Endothelial cell of umbilical vein (primary cell): Measurements from ENCODE around the gene SRCAP. TPM values are rescaled to one million over a fixed set of nuclear protein-coding genes. Genes with fewer than 3 reads are reported as not detected.

Source experiments
- BruUV-seq: library from RNA; stranded (reverse); fragments of 400-500 nt; replicated peaks from 2 replicates; lab custom pipeline; 2021; lab: Mats Ljungman, UMichigan
- CTCF ChIA-PET: fragments of 300-600, 350-600 bp; sonication (Branson Sonifier 250); formaldehyde crosslinking; loops from one replicate; lab custom pipeline; 2021; ENCODE audit warnings: antibody characterized with exemption, inconsistent platforms; lab: Charles Lee
- POLR2A ChIA-PET: fragments of 300-600, 350-600 bp; sonication (Branson Sonifier 250); formaldehyde crosslinking; loops from one replicate; lab custom pipeline; 2021; ENCODE audit warnings: antibody characterized with exemption, inconsistent platforms; lab: Charles Lee
- DNase-seq: peaks from one replicate; pipeline ENCODE4 v3.0.0-alpha.2; 2011; ENCODE audit warnings: low read depth, low spot score
- FAIRE-seq: peaks from 2 replicates; lab custom pipeline; 2011; peaks lifted over from hg19 to GRCh38; lab: Jason Lieb, UNC
- H2AFZ ChIP-seq: 2 replicates; pipeline ENCODE4 v1.6.0; 2012; ENCODE audit warnings: low read depth, low read length, control low read depth, inconsistent platforms
- H3K27ac ChIP-seq: 2 replicates; pipeline ENCODE4 v1.5.1; 2011; ENCODE audit warnings: low read depth, mild to moderate bottlenecking, control low read depth, low read length, moderate library complexity; ENCODE audit not compliant: insufficient read depth
- H3K27me3 ChIP-seq, 2 experiments: 2 replicates each; pipeline versions ENCODE4 v1.6.0 to v1.6.1; 2011; ENCODE audit warnings: low read length in 2 of 2, mixed read lengths in 1 of 2; ENCODE audit not compliant: control insufficient read depth in 2 of 2, insufficient read depth in 2 of 2
- H3K36me3 ChIP-seq, 2 experiments: 2 replicates in 1 of 2; 3 replicates in 1 of 2; pipeline ENCODE4 v1.5.1; 2011; ENCODE audit warnings: low read length in 2 of 2, mild to moderate bottlenecking in 1 of 2, moderate library complexity in 1 of 2; ENCODE audit not compliant: control insufficient read depth in 2 of 2, insufficient read depth in 2 of 2; ENCODE audit errors: extremely low read depth in 1 of 2
- H3K4me1 ChIP-seq: 3 replicates; pipeline ENCODE4 v1.5.1; 2011; ENCODE audit warnings: mild to moderate bottlenecking, low read length; ENCODE audit not compliant: control insufficient read depth, insufficient read depth; ENCODE audit errors: extremely low read depth
- H3K4me2 ChIP-seq: 2 replicates; pipeline ENCODE4 v1.6.1; 2011; ENCODE audit warnings: low read length, control low read depth, mixed read lengths; ENCODE audit not compliant: insufficient read depth
- H3K4me3 ChIP-seq, 3 experiments: fragments of 200-600 bp in 1 of 3; sonication (generic), shearing (Covaris generic) in 1 of 3; replicated peaks in 1 of 3; 2 replicates each; pipeline ENCODE4 v1.5.1; 2011 to 2016; ENCODE audit warnings: control low read depth in 3 of 3, low read length in 3 of 3, mild to moderate bottlenecking in 2 of 3, inconsistent platforms in 1 of 3, low read depth in 1 of 3, moderate library complexity in 1 of 3; ENCODE audit not compliant: insufficient read depth in 1 of 3
- H3K79me2 ChIP-seq: 2 replicates; pipeline ENCODE4 v1.6.0; 2012; ENCODE audit warnings: low read length, inconsistent platforms; ENCODE audit not compliant: control insufficient read depth, insufficient read depth
- H3K9ac ChIP-seq: replicated peaks from 2 replicates; pipeline ENCODE3; 2011; ENCODE audit warnings: low read length, control low read depth; ENCODE audit not compliant: insufficient read depth; ENCODE audit errors: extremely low read depth
- H3K9me1 ChIP-seq: replicated peaks from 3 replicates; pipeline ENCODE4 v1.6.0; 2011; ENCODE audit warnings: mild to moderate bottlenecking, low read length; ENCODE audit not compliant: control insufficient read depth, insufficient read depth; ENCODE audit errors: extremely low read depth
- H3K9me3 ChIP-seq: replicated peaks from 2 replicates; pipeline ENCODE4 v1.5.1; 2012; ENCODE audit warnings: low read length, inconsistent platforms; ENCODE audit not compliant: control insufficient read depth, insufficient read depth
- H4K20me1 ChIP-seq: replicated peaks from 2 replicates; pipeline ENCODE3; 2011; ENCODE audit warnings: mild to moderate bottlenecking, low read length; ENCODE audit not compliant: control insufficient read depth, insufficient read depth; ENCODE audit errors: extremely low read depth
- EZH2 ChIP-seq: IDR thresholded peaks from 2 replicates; pipeline ENCODE4 v1.6.1; 2012; ENCODE audit warnings: borderline replicate concordance, low read depth, mild to moderate bottlenecking, moderate library complexity, low read length, inconsistent platforms; ENCODE audit not compliant: severe bottlenecking
- FOS ChIP-seq: IDR thresholded peaks from 2 replicates; pipeline ENCODE4 v1.6.1; 2011; ENCODE audit warnings: mild to moderate bottlenecking, low read length, moderate library complexity, borderline replicate concordance; ENCODE audit not compliant: insufficient read depth
- GATA2 ChIP-seq: IDR thresholded peaks from 2 replicates; pipeline ENCODE4 v1.7.0; 2011; ENCODE audit warnings: low read depth, mild to moderate bottlenecking, moderate library complexity, mixed read lengths, low read length; ENCODE audit not compliant: insufficient read length, insufficient read depth
- JUN ChIP-seq: IDR thresholded peaks from 2 replicates; pipeline ENCODE4 v1.6.1; 2011; ENCODE audit warnings: borderline replicate concordance, low read depth; ENCODE audit not compliant: insufficient read length, insufficient read depth
- MYC ChIP-seq: IDR thresholded peaks from one replicate; pipeline ENCODE4 v1.6.1; 2011; ENCODE audit warnings: mild to moderate bottlenecking, low read depth, low read length
- POLR2A ChIP-seq: IDR thresholded peaks from 2 replicates; pipeline ENCODE4 v1.6.1; 2012; ENCODE audit warnings: low read depth, mild to moderate bottlenecking, control low read depth, low read length
- POLR2AphosphoS5 ChIP-seq: IDR thresholded peaks from 2 replicates; pipeline ENCODE4 v1.6.1; 2012; ENCODE audit warnings: low read depth, mild to moderate bottlenecking, control low read depth, low read length, moderate library complexity; ENCODE audit not compliant: insufficient read depth
- dilution Hi-C: fragments of 300-500 bp; cut with MboI; formaldehyde crosslinking; loops from one replicate; pipeline ENCODE4 v1.15.0; 2019; ENCODE audit warnings: low sequenced_read_pairs; ENCODE audit not compliant: extremely low pct_ligation_motif_present
- intact Hi-C: fragments of 100-400 bp; cut with micrococcal nuclease; formaldehyde crosslinking; loops from one replicate; pipeline ENCODE4 v1.10.0; 2022
- polyA plus RNA-seq, 4 experiments: library from polyadenylated mRNA; depleted of rRNA in 3 of 4; stranded (reverse) in 3 of 4; unstranded in 1 of 4; fragments of >200 nt; gene quantifications; 2 replicates each; pipeline versions ENCODE4 v1.2.1 to v1.2.3, GENCODE V29; 2011 to 2012; ENCODE audit warnings: missing spikeins in 1 of 4
- total RNA-seq: library from RNA; stranded (reverse); gene quantifications from 2 replicates; pipeline ENCODE4 v1.2.3, GENCODE V29; 2021
- TF ChIP-seq, protein P1 (sequence below): IDR thresholded peaks from 2 replicates; pipeline ENCODE4 v1.6.1; 2011; ENCODE audit not compliant: insufficient read depth, insufficient read length
- TF ChIP-seq, protein P2 (sequence below), 2 donors: IDR thresholded peaks; 1 replicate in 1 of 2; 2 replicates in 1 of 2; pipeline ENCODE4 v1.5.1; 2011; ENCODE audit warnings: low read length in 2 of 2, mild to moderate bottlenecking in 2 of 2, moderate library complexity in 2 of 2, control low read depth in 1 of 2, inconsistent platforms in 1 of 2, low read depth in 1 of 2; ENCODE audit not compliant: insufficient read depth in 1 of 2; ENCODE audit errors: extremely low read depth in 1 of 2

Gene SRCAP
- total and polyA plus RNA-seq, 2 donors (not counting 3 experiments of a cell fraction or from before 2014, with no cell fraction given), result 11.0 to 77.7 TPM

DNA sequence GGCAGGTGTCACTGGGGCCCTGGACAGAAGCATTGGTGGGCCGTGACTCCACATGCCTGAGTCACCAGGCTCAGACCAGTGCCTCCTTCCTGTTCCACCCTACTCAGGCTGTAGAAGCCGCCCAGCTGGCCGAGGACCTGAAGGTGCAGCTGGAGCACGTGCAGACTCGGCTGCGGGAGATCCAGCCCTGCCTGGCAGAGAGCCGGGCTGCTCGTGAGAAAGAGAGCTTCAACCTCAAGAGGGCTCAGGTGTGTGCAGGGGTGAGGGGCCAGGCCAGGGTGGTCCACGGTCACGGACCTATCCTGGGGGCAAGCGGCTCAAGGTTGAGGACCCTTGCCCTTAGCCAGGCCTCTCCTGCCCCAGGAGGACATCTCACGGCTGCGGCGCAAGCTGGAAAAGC, 72.8 kb downstream of the SRCAP start:
- dilution Hi-C loops, result no loop called here
- Histone ChIP-seq H3K4me1 (peaks cover 8% of the 10 kb centered on the region), H4K20me1 (no peaks in the 10 kb centered on the region), H3K9ac (no peak overlapping the region), H3K9me3 (no peaks in the 10 kb centered on the region), H3K4me3 (no peak overlapping the region), H3K4me2 (no peak overlapping the region), H3K27ac (no peak overlapping the region), H3K9me1 (no peaks in the 10 kb centered on the region), H3K27me3 (no peaks in the 10 kb centered on the region), H3K36me3 (peaks cover 13 to 52% of the 10 kb centered on the region in 2 experiments), H3K79me2 (no peaks in the 10 kb centered on the region), H2AFZ (no peak overlapping the region)
- DNase-seq (no peak), FAIRE-seq (no peak)
- POLR2A ChIA-PET, result no interaction called here
- intact Hi-C loops, result no loop called here
- CTCF ChIA-PET, result interaction anchor here (1.0 to 1.4 kb wide), 3 partner anchors 9 to 151 kb away, joined by 3 read pairs; no protein-coding TSS in a partner anchor
- no TSS peak for BruUV-seq
- TF ChIP-seq GATA2 (no peak), JUN (no peak), EZH2 (no peak), POLR2AphosphoS5 (no peak), POLR2A (no peak), MYC (no peak), FOS (no peak)
- TF ChIP-seq, protein P1, sequence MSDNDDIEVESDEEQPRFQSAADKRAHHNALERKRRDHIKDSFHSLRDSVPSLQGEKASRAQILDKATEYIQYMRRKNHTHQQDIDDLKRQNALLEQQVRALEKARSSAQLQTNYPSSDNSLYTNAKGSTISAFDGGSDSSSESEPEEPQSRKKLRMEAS, result no peak
- TF ChIP-seq, protein P2, sequence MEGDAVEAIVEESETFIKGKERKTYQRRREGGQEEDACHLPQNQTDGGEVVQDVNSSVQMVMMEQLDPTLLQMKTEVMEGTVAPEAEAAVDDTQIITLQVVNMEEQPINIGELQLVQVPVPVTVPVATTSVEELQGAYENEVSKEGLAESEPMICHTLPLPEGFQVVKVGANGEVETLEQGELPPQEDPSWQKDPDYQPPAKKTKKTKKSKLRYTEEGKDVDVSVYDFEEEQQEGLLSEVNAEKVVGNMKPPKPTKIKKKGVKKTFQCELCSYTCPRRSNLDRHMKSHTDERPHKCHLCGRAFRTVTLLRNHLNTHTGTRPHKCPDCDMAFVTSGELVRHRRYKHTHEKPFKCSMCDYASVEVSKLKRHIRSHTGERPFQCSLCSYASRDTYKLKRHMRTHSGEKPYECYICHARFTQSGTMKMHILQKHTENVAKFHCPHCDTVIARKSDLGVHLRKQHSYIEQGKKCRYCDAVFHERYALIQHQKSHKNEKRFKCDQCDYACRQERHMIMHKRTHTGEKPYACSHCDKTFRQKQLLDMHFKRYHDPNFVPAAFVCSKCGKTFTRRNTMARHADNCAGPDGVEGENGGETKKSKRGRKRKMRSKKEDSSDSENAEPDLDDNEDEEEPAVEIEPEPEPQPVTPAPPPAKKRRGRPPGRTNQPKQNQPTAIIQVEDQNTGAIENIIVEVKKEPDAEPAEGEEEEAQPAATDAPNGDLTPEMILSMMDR (IDR thresholded peaks at IDR 0.05; ENCODE audit: extremely low read depth in 1 of 2, insufficient read depth in 1 of 2, low read depth in 1 of 2, low read length in 2 of 2), result no peak
